CD4-positive, alpha-beta T cell treated with Interleukin-15 for 1 hour (primary cell): Measurements from ENCODE around the gene TENT5C.

Source experiments
- DNase-seq: peaks from one replicate; pipeline ENCODE4 v3.0.0-alpha.2; 2020

Gene TENT5C

DNA sequence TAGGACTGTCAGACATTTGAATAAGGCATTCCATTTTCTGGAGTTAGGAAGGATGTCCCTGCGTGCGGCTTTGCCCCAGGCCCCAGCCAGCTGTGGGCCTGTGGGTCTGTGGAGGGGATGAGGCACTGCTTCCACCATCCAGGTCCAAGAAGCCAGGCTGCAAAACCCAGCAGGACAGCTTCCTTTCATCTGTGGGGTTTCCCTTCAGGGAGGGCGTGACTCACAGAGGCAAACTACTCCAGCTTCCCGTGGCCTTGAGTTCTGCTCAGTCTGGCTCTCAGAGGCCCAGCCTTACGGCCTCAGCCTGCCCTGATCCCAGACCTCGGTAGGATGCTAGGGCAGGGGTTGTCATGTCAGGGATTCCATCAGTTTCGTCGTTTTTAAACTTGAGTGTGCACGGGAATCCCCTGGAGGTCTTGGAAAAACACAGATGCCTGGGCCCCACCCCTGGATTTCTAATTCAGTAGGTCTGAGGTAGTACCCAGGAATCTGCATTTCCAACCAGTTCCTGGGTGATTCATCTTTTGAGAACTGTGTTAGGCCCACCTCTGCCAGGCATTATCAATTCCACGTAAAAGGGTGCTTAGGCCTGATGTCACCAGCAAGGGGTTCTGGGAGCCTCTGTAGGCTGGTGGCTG lies 32.3 kb upstream of the TENT5C start:
- no peak for DNase-seq

DNA sequence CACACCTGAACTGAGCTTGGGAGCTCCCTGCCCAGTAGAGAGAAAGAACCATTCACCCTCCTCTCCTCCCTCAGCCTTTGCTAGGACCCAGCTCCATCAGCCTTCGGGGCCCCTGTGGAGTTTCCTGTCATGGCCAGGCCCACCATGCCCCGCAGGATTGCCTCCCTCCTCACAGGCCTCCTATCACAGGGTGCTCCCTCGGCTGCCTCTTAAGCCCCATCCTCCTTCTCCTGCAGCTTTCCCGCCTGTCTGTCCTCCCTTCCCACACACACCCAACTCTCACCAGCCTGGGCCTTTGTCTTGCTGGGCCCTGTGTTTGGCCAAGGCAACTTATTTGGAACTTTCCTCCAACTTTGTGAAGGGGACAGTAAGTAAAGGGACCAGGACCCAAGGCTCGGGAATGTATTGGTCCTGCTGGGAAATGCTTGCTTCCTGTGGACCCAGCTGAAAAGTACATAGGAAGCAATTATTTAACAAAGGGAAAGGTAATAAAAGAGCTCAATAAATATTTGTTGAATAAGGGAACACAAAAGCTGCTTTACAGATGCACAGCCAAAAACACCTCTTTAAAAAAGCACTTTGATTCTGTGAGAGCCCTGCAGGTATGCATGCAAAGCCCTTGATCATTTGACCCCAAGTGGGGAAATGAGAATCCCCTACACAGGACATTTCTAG lies 31.6 kb upstream of the TENT5C start:
- no peak for DNase-seq

DNA sequence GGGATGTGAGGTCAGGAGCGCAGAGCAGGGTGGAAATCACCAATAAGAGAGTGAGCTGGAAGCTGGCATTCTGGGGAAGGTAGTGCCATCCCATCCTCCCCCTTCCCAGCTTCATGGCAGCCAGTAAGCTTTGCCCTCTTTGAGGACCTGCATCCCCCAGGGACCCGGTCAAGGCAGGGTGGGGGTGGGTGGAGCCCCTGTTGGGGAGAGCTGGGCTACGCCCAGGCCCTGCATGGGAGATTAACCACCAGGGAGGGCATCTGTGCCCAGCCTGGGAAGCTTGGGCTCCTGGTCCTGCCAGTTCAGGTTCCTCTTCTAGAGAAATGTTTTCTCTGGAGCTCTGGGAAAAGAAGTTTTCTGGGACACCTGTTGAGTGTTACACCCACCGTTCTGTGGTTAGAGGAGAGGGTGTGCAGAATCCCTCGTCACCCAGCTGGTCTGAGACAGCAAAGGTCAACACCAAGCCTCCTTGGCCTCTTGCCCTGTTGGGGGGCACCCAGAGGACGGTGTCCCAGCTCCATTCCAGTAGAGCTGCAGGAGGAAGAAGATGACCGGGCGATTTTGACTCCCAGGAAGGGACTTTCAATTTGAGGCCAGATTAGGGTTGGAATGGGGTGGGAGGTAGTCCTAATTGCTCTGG lies 30.1 kb upstream of the TENT5C start:
- no peak for DNase-seq

DNA sequence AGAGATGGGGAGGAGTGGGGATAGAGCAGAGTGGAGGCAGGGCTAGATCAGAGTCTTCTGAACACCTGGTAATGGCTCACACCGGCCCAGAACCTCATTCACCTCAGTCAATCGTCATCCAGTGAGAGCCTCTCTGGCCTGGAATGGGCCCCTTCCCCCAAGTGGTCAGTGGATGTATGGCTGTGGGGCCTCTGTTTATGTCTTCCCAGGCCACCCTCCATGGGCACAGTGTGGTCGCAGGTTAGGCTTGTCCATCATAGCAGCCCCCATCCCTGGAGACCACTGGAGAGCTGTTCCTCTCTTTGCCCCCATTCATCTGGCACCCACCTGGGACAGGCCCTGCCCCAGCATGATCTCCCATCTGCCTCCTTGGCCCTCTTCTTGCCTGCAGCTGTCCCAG lies 29.6 kb upstream of the TENT5C start:
- no peak for DNase-seq

DNA sequence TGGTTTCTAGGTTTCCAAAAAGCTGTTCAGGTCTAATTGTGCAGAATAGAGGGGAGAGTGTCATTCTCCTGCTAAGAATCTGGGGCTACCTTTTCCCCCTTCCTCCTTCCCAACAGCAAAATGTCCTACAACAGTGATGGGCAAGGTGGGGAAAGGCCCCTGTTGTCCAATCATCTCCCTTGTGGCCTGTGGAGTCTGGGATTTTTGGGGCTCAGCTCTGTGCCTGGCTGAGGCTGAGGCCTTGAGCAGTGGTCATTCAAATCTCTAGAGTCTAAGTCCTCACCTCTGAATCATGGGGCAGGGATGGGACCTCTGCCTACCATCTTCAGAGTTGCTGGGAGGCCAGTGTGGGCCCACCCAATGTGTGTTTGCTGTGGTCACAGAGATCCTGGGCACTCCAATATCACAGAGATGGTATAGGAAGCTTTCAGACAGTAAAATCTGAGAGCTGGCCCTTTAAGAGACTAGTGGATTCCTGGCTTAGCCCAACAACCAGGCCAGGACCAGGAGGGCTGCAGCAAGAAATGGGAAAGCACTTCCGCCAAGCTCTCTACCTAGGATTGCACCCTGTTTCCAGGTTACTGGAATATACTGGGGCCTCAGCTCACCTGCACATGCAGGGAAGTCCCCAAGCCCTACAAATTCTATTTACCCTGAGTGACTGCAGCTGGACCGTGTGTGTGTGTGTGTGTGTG lies 28.5 kb upstream of the TENT5C start:
- no peak for DNase-seq

DNA sequence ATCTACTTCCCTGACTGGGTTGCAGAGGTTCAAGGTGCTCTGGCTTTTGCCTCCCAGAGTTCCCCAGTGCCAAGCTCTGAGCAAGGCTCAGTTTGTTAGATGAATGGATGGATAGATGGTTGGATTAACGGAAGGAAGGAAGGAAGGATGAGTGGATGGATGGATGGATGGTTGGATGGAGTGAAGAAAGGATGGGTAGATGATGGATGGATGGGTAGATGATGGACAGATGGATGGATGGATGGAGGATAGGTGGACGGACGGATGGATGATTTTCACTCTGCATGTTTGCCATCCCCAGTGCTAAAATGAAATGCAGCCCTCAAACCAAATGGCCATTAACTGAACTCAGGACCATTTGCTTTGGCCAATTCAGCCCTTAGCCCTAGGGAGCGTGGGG lies 27.4 kb upstream of the TENT5C start:
- DNase-seq = no peak

DNA sequence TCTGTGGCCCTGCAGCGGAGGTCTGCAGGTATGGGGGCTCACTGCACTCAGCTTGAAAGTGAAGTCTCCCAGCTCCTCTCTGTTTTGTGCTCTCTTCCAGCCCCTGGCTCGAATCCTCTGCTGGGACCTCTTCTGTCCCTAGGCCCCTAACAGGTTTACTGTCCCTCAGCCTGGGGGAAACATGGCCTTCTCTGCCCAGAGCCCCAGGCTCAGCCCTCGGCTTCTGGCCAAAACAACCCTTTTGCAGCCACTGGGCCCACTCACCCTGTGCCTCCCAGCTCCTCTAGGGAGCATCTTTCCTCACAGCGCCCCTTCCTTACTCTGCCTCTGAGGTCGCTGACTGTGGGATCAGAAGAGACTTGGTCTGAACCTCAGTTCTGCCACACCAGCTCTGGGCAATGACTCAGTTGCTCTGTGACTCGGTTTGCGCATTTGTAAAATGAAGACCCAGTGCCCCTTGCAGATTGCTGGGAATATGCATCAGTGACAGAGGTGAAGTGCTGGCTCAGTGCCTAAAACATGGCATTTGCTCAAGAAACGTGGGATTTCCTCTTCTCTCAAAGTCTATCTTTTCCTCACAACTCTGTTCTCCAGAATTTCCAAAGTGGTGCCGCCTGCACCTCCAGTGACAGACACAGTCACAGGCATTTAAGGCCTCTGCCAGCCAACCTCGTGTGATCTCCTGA lies 26.5 kb upstream of the TENT5C start:
- no peak for DNase-seq

DNA sequence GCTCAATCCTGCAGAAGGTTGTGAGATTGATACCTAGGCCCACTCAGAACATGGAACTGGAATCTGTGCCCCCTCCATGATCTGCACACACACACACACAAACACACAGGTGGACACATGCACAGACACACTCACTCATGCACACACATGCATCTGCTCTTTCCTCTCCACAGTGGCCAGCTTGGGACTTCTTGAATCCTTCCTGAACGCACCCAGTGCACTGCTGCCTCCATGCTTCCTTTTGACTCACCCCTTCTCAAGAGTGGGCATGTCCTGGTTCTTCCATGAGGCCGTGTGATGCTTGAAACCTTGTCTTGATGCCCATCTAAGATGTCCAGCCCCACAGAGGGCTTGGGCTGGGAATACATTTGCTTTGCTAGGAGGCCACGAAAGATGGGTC lies 25.4 kb upstream of the TENT5C start:
- DNase-seq = no peak

DNA sequence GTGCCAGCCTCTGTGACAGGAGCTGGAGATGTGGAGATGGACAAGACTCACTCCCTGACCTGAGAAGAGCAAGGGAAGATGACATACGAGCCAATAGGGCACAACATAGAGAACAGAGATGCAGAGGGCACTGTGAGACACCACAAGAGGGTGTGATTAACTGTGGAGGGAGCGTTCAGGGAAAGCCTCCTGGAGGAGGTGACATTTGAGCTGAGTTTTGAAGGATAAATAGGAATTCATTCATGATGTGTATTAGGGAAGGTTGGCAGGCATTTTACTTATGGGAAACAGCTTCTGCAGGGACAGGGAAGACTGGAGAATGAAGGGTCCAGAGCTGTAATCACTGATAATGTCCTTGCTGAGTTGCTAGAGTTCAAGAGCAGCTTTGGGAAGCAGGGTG lies 25.0 kb upstream of the TENT5C start:
- DNase-seq = no peak

DNA sequence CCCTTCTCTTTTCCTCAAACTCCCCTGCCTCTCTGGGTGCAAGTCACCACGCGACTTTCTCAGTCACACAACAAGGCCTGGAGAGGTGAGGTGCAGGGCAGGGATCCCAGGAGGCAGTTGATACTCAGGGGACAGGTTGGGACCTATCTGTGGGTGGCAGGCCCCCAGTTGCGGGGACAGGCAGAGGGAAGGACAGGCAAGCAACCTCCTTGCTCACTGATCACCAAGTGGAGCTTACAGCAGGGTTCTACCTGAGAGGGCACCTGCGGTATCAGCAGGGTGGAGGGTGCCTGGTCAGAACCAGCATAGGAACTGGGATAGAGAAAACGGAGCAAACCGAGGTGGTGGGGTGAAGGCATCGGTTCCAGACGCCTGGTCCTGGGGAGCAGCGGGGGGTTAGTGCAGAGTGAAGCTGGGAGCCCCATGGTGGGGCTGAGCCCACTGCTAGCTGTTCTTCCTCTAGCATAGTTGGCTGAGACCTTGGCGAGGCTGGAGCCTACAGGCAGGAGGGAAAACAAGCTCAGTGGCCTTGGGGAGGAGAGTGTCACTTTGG lies 24.4 kb upstream of the TENT5C start:
- no peak for DNase-seq

DNA sequence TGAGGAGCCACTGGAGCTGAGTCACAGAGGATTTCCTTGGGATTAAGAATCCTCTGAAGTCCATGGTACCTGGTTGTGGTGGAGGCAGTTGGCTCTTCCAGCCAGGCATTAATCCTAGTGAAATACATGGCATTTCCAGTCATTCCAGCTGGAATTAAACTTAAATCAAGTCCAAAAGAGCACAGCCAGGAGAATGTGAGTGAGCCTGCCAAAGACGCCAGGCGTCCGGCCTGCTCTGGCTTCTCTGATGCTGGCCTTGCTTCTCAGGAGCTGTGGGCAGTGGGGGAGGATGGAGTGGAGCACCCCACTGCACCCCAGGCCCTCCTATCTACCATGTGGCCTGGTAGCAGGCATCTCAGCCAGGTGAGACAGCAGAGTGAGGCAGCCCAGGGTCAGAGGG lies 23.4 kb upstream of the TENT5C start:
- no peak for DNase-seq

DNA sequence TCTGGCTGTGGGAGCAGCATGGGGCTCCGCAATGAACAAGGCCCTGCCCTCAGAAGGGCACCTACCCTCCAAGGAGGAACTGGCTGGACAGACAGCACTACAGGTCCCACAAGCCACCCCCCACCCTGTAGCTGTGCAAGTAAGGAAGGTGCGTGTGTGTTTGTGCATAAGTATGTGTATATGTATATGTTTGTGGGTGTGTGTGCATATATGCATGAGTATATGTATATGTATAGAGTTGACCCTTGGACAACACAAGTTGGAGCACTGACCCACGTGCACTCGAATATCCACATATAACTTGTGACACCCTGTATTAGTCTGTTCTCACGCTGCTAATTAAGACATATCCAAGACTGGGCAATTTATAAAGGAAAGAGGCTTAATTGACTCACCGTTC lies 22.6 kb upstream of the TENT5C start:
- DNase-seq = no peak

DNA sequence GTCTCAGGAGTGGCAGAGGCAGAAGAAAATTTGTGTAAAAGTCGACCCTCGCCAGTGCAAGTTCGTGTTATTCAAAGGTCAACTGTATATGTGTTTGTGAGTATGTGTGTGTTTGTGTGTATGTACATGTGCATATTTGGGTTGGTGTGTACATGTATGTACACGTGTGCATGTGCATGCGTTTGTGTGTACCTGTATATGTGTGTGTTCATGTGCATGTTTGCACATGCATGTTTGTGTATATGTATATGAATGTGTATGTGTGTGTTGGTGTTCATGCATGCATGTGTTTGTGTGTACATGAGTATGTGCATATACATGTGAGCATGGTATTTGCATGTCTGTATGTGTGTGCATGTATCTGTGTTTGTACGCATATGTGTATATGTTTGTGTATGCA lies 21.7 kb upstream of the TENT5C start:
- DNase-seq = no peak

DNA sequence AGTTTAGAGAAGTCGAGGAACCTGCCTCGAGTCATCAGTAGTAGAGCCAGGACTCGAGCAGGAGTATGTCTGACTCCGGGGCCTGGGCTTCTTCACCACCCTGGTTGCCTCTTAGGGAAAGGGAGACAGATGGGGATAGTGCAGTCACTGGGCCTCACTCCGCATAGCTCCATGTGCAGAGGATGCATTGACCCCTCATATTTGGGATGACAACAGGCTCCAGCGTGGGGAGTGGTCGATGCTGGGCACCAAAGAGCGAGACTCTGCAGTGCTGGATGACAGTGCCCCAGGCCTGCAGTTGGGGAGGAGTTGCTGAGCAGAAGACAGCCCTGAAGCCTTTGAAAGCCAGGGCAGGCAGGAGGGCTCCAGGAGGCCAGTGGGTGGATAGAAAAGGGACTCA lies 20.8 kb upstream of the TENT5C start:
- no peak for DNase-seq

DNA sequence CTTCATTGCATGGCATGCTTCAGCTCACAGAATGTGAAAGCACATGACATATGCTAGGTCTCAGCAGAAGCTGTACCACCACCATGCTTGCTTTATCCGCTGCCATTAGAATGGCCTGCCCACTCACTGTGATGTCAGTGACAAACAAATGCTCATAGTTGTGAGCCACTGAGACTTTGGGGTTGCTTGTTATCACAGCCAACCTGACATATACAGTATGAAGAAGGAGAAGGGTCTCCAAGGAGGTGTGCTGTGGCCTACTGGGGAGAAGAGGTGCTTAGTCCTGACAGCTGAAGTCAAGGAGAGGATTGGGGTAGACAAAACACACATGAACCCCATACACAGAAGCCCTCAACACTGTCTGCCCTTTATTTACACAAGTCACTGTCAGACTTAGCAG lies 19.5 kb upstream of the TENT5C start:
- no peak for DNase-seq

DNA sequence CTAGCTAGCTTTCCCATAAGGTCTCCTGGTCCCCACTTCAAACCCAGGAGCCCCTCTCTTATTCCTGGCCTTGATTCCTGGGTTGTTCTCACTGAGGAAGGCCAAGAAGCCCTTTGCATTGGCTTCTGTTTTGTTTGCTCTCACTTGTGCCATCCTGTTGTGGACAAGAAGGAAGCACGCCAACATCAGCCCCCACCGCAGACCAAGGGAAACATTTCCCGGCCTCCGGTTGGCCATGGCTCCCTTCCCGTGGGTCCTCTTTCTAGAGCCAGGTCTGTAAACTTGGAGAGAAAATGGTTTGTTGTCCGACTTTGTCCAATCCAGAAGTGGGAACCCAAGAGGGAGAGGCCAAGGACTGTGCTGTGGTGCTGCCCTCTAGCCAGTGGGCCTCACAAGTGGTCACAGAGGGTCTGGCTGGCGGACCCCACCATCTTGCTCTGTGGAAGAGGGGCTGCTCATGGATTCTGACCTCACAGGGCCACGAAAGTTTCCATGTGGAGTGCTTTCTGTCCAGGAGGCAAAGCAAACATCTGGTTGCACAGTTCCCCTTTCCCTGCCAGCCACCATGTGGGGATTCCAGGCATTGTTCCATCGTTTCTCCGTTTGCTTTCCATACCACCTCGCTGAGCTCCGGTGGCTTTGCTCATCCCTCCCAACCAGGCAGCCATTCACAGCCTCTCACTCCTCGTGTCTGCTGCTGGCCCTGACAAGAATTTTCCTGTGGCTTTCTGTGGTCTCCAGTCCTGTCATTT lies 18.9 kb upstream of the TENT5C start:
- DNase-seq = no peak

DNA sequence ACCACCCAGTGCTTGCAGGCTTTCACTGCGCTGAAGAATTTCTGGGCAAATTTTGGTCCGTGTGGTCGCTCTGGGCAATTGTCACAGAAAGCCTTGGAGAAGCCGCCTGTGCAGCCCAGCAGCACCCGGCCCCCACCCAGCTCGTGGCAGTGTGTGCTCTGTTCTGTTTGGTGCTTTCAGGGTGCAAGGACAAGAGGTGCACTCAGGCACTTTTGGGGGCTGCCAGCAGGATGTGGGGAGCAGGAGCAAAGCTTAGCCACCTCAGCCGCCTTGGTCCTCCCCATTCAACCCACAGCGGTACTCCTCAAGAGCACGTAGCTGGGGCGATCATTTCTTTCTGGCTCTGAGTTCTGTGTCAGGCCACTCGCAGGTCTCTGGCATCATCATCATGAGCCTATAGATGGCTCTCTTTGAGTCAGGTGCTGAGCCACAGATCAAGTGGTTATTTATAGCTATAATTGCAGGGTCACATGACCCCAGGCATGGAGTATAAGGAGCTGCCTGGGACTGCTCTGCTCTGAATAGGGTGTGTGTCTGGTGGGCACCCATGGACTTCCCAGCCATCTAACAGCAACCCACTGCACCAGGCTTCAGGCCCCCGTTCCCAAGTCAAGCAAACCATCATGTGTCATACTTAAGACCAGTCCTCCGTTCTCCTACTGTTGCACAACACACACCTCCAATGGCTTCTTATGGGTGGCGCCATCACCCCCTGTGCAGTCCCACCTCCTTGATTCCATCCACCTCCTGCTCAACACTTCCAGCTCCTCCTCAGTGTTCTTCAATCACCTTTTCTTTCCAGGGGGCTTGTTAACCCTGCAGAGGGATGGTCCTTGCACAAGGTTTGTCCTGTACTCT lies 18.1 kb upstream of the TENT5C start:
- no peak for DNase-seq

DNA sequence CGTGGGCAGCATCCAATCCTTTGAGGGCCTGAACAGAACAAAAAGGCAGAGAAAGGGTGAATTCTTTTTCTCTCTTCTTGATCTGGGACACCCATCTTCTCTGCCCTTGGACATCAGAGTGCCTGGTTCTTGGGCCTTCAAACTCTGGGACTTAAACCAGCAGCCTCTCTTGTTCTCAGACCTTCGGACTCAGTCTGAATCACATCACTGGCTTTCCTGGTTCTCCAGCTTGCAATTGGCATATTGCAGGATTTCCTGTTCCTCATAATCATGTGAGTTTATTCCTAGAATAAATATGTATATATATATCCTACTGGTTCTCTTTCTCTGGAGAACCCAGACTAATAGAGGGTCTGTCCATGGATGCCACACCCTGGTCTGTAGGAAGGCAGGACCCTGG lies 16.3 kb upstream of the TENT5C start:
- DNase-seq = no peak

DNA sequence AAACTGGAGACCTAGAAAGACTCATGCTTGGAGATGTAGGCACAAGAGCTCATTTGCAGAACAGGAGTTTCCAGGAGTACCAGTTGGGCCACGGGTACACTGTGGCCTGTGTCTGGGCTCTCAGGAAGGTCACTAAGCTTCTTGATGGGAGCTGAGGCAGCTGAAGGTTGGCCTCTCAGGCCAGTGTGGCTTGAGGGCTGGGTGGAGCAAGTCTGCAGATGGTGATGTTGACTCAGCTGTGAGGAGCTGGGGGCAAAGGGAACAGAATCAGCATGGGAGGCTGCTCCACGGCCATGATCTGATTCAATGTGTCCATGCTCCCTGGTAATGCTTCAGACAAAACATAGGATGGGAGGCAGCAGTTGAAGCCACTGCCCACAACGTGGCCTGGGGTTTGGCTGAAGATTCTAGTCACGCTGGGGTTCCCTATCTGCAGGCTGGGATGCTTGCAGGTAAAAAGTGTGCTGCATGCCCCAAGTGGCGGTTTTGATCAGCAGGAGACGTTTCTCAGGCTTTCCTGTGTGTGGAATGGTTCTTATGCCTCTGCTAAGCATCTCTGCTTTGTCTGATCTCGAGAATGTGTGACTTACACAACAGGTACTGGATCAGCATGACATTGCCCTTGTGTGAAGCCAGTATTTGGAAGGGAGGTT lies 15.4 kb upstream of the TENT5C start:
- no peak for DNase-seq

DNA sequence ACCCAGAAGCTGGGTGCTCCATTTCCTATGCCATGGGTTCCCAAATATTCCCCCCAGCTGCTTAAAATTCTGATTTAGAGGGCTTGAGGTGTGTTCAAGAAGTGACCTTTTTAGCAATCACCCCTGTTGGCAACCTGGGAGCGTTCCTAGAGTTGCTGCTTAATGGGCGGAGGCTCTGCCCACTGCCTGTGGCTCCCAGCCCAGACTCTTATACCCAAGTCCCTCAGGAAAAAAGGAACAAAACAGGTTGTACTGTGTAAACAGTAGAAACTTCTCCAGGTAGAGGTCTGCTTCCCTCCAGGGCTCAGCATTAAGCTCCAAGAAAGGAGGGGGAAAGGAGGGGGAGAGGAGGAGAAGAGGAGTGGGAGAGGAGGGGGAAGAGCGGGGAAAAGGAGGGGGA lies 14.6 kb upstream of the TENT5C start:
- DNase-seq = no peak

DNA sequence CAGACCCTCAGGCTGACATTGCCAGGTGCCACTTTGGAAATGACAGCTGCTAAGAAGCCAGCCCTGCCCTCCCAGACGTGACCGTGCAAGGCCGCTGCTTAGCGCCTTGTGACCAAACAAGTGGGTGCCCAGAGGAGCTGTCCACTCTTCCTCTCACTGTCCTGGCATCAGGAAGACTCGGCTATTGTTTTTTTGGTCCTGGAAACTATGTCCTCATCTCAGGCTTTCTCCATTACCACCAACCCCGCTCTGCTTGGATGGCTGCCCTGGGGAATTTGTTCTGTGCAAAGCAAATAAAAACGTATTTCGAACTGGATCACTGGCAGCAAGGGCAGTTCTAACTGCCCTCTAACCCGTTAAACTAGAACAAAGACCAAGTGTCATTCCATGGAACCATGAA lies 13.7 kb upstream of the TENT5C start:
- no peak for DNase-seq
